Endothelial cell (in vitro differentiated cells): ENCODE data around the gene ETV6. TPM values are rescaled to one million over a fixed set of nuclear protein-coding genes. Genes with fewer than 3 reads are reported as not detected.

Source experiments
- DNase-seq: peaks from one replicate; pipeline ENCODE4 v3.0.0; 2021; ENCODE audit warnings: low spot score
- H3K27ac Mint-ChIP-seq: one replicate; pipeline ENCODE4 v1.8.0; 2021; ENCODE audit warnings: mixed read lengths, inconsistent platforms; ENCODE audit not compliant: unreplicated experiment
- H3K27me3 Mint-ChIP-seq: one replicate; pipeline ENCODE4 v1.8.0; 2021; ENCODE audit warnings: mild to moderate bottlenecking, moderate library complexity, mixed read lengths, inconsistent platforms; ENCODE audit not compliant: unreplicated experiment
- H3K36me3 Mint-ChIP-seq: one replicate; pipeline ENCODE4 v1.8.0; 2021; ENCODE audit warnings: mild to moderate bottlenecking, low read depth, mixed read lengths, inconsistent platforms; ENCODE audit not compliant: unreplicated experiment
- H3K4me1 Mint-ChIP-seq: one replicate; pipeline ENCODE4 v1.8.0; 2021; ENCODE audit warnings: mild to moderate bottlenecking, mixed read lengths, inconsistent platforms; ENCODE audit not compliant: unreplicated experiment
- H3K4me3 Mint-ChIP-seq: one replicate; pipeline ENCODE4 v1.8.0; 2021; ENCODE audit warnings: mild to moderate bottlenecking, mixed read lengths, inconsistent platforms; ENCODE audit not compliant: unreplicated experiment
- H3K9me3 Mint-ChIP-seq: one replicate; pipeline ENCODE4 v1.8.0; 2021; ENCODE audit warnings: mixed read lengths, inconsistent platforms; ENCODE audit not compliant: unreplicated experiment
- CTCF ChIP-seq: fragments of 200-600 bp; sonication (generic); IDR thresholded peaks from one replicate; pipeline ENCODE4 v1.5.0; 2021; ENCODE audit warnings: antibody characterized with exemption; ENCODE audit not compliant: unreplicated experiment
- total RNA-seq: library from RNA; stranded (reverse); fragmentation: NEBNext Ultra II Directional; extraction: Animal tissue kit (Norgen Biotek cat#: 25700); gene quantifications from one replicate; pipeline ENCODE4 v1.2.1, GENCODE V29; 2021; ENCODE audit not compliant: unreplicated experiment

ETV6 gene
- total RNA-seq, 1 donor from 2014 or later = 98.7 TPM

GRCh38 chr12:11815397-11815796 is 165.9 kb downstream of the ETV6 start:
- Mint-ChIP-seq H3K4me3 (no peak overlapping the region), H3K36me3 (peaks cover 7% of the 10 kb centered on the region), H3K27me3 (peaks cover 3% of the 10 kb centered on the region), H3K4me1 (peaks cover 60% of the 10 kb centered on the region), H3K27ac (no peak overlapping the region), H3K9me3 (no peaks in the 10 kb centered on the region)
- DNase-seq = no peak
- TF ChIP-seq CTCF = no peak

GRCh38 chr12:11819643-11820042 is 170.2 kb downstream of the ETV6 start:
- peaks cover 6% of the 10 kb centered on the region for H3K27me3 Mint-ChIP-seq
- no peak for TF ChIP-seq CTCF
- H3K27ac Mint-ChIP-seq = no peak overlapping the region
- no peaks in the 10 kb centered on the region for H3K9me3 Mint-ChIP-seq
- peaks cover 43% of the 10 kb centered on the region for H3K4me1 Mint-ChIP-seq
- DNase-seq = no peak
- no peak overlapping the region for H3K4me3 Mint-ChIP-seq
- H3K36me3 Mint-ChIP-seq = peaks cover 20% of the 10 kb centered on the region

GRCh38 chr12:11820476-11820875 is 171.0 kb downstream of the ETV6 start:
- H3K4me3 Mint-ChIP-seq = no peak overlapping the region
- TF ChIP-seq CTCF = no peak
- peaks cover 27% of the 10 kb centered on the region for H3K36me3 Mint-ChIP-seq
- peaks cover 42% of the 10 kb centered on the region for H3K4me1 Mint-ChIP-seq
- peaks cover 5% of the 10 kb centered on the region for H3K27me3 Mint-ChIP-seq
- H3K27ac Mint-ChIP-seq = no peak overlapping the region
- no peaks in the 10 kb centered on the region for H3K9me3 Mint-ChIP-seq
- no peak for DNase-seq

GRCh38 chr12:11821386-11822080 is 172.1 kb downstream of the ETV6 start:
- peaks cover 26% of the 10 kb centered on the region for H3K36me3 Mint-ChIP-seq
- peaks cover 5% of the 10 kb centered on the region for H3K27me3 Mint-ChIP-seq
- peak overlapping the region; percentile 74 for H3K27ac Mint-ChIP-seq
- H3K4me1 Mint-ChIP-seq = peaks cover 45% of the 10 kb centered on the region
- no peak overlapping the region for H3K4me3 Mint-ChIP-seq
- no peak for DNase-seq
- TF ChIP-seq CTCF = no peak
- no peaks in the 10 kb centered on the region for H3K9me3 Mint-ChIP-seq

- no peak for TF ChIP-seq CTCF
- Mint-ChIP-seq H3K27ac (peak overlapping the region; percentile 74), H3K27me3 (peaks cover 6% of the 10 kb centered on the region), H3K36me3 (peaks cover 26% of the 10 kb centered on the region), H3K4me3 (no peak overlapping the region), H3K9me3 (no peaks in the 10 kb centered on the region), H3K4me1 (peaks cover 48% of the 10 kb centered on the region)
- DNase-seq = no peak
Measured at GRCh38 chr12:11822081-11822834, 172.8 kb downstream of the ETV6 start.
